Measurements from ENCODE around the gene KIF26B.

The KIF26B gene

DNA sequence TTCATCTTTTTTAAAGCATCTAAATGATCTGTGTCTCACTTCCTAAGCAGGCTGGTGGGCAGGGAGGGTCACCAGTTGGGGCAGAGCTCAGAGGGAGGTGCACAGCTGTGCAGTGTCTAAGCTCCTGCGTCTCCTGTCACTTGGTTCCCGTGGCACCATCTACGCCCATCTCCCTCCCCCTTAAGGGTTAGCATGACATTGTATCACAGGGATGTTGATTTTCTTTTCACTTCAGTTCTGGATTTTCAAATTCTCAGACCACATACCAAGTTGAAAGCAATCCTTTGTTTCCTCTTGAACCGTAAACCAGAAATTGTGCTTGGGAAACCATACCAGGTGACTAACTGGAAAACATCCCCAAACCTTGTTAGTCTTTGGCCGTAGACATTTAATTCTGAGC, 187.0 kb downstream of the KIF26B start:
- H3K79me2 ChIP-seq (ENCODE audit: low read length) = no peaks in the 10 kb centered on the region
- TF ChIP-seq EZH2phosphoT487 (IDR thresholded peaks at IDR 0.05; ENCODE audit: low read depth) = no peak
- TF ChIP-seq, protein P1, sequence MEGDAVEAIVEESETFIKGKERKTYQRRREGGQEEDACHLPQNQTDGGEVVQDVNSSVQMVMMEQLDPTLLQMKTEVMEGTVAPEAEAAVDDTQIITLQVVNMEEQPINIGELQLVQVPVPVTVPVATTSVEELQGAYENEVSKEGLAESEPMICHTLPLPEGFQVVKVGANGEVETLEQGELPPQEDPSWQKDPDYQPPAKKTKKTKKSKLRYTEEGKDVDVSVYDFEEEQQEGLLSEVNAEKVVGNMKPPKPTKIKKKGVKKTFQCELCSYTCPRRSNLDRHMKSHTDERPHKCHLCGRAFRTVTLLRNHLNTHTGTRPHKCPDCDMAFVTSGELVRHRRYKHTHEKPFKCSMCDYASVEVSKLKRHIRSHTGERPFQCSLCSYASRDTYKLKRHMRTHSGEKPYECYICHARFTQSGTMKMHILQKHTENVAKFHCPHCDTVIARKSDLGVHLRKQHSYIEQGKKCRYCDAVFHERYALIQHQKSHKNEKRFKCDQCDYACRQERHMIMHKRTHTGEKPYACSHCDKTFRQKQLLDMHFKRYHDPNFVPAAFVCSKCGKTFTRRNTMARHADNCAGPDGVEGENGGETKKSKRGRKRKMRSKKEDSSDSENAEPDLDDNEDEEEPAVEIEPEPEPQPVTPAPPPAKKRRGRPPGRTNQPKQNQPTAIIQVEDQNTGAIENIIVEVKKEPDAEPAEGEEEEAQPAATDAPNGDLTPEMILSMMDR (IDR thresholded peaks at IDR 0.05; ENCODE audit: low read depth, low read length) = no peak
- no peak overlapping the region for H3K4me2 ChIP-seq (ENCODE audit: low read length)
- H3K27ac ChIP-seq (ENCODE audit: low read length) = no peak overlapping the region
- 0 out of 2 replicates have a peak, but pooled peaks cover 2% of the 10 kb centered on the region for H3K9me3 ChIP-seq (ENCODE audit: insufficient read depth, low read length)
- H3K4me1 ChIP-seq (ENCODE audit: low read length) = peaks cover 4% of the 10 kb centered on the region; the same call in 1 of the 2 replicates
- peaks cover 6% of the 10 kb centered on the region for H3K27me3 ChIP-seq (ENCODE audit: low read depth, low read length)
- H2AFZ ChIP-seq (ENCODE audit: low read depth, low read length) = no peak overlapping the region
- no peaks in the 10 kb centered on the region for H3K36me3 ChIP-seq (replicated peaks; ENCODE audit: low read depth, low read length)
- no peak overlapping the region for H3K9ac ChIP-seq (ENCODE audit: low read length)
- no peak overlapping the region for H3K4me3 ChIP-seq (ENCODE audit: low read length)
- H4K20me1 ChIP-seq (ENCODE audit: insufficient read depth, low read length) = no peaks in the 10 kb centered on the region

DNA sequence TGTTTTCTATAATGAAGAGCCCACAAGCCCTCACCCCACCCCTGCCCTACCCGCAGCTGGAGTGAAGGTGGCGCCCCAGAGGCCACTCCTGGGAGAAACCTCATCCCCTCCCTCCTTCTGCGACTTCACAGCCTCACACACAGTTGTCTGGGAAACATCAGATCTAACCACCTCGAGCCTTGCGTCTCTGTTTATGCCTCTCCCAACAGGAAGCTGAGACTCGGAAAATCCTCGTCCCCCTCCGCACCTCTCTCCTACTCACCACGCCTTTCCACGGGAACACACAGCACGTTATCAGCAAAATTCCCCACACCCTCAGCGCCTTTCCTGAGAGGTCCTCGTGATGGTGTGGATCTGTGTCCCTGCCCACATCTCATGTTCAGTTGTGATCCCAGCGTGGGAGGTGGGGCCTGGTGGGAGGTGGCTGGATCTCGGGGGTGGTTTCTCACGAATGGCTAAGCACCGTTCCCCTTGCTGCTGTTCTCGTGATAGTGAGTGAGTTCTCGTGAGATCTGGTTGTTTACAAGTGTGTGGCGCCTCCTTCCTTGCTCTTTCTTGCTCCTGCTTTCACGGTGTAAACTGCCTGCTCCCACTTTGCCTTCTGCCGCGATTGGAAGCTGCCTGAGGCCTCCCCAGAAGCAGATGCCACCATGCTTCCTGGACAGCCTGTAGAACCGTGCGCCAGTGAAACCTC, 190.6 kb downstream of the KIF26B start:
- Histone ChIP-seq H3K4me2 (ENCODE audit: low read length) (no peak overlapping the region), H3K27ac (ENCODE audit: low read length) (no peak overlapping the region), H2AFZ (ENCODE audit: low read depth, low read length) (no peak overlapping the region), H3K9me3 (ENCODE audit: insufficient read depth, low read length) (0 out of 2 replicates have a peak, but pooled peaks cover 3% of the 10 kb centered on the region), H4K20me1 (ENCODE audit: insufficient read depth, low read length) (no peaks in the 10 kb centered on the region), H3K9ac (ENCODE audit: low read length) (no peak overlapping the region), H3K27me3 (ENCODE audit: low read depth, low read length) (peaks cover 36% of the 10 kb centered on the region), H3K4me1 (ENCODE audit: low read length) (no peaks in the 10 kb centered on the region), H3K36me3 (replicated peaks; ENCODE audit: low read depth, low read length) (no peaks in the 10 kb centered on the region), H3K79me2 (ENCODE audit: low read length) (no peaks in the 10 kb centered on the region), H3K4me3 (ENCODE audit: low read length) (no peak overlapping the region)
- TF ChIP-seq, protein P1 (IDR thresholded peaks at IDR 0.05; ENCODE audit: low read depth, low read length) = no peak
- TF ChIP-seq EZH2phosphoT487 (IDR thresholded peaks at IDR 0.05; ENCODE audit: low read depth) = no peak

DNA sequence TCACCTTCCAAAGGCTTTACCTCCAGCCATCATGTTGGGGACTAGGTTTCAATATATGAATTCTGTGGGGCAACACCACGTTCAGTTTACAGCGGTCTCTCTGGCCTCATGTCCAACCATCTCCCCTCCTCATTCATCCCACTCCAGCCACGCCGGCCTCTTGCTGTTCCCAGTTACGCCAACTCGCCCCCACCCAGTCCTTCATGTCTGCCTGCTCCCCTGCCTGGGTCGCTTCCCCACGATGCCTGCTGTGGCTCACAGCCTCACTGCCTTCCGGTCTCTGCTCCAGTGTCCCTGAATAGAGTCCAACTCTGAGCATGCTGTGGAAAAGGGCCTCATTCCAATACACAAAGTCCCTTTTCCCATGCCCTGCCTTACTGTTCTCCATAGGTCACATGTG, 193.8 kb downstream of the KIF26B start:
- no peak for TF ChIP-seq EZH2phosphoT487 (IDR thresholded peaks at IDR 0.05; ENCODE audit: low read depth)
- TF ChIP-seq, protein P1 (IDR thresholded peaks at IDR 0.05; ENCODE audit: low read depth, low read length) = no peak
- no peaks in the 10 kb centered on the region for H4K20me1 ChIP-seq (ENCODE audit: insufficient read depth, low read length)

DNA sequence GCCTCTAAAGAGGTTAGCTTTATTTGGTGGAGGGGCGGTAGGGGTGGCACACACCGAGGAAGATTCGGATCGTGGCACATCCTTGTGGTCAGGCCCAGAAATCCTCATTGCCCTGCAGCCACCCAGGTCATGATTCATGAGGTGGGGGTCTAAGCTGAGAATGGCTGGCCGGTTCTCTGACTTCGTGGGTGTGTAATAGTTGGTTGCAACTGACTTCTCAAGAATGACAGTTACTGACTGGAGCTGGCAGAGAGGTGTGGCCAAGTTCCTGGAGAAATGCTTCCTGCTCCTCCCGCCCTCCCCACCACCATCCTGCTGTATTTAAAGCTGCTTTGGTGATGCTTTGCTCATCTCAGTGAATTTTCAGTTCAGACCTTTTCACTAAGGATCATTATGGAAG, 198.6 kb downstream of the KIF26B start:
- no peak overlapping the region for H3K27ac ChIP-seq (ENCODE audit: low read length)

More for the DNA sequence above, 193.8 kb downstream of the KIF26B start:
- Histone ChIP-seq H3K9ac (ENCODE audit: low read length) (no peak overlapping the region), H3K36me3 (replicated peaks; ENCODE audit: low read depth, low read length) (no peaks in the 10 kb centered on the region), H3K4me2 (ENCODE audit: low read length) (no peak overlapping the region), H3K27me3 (ENCODE audit: low read depth, low read length) (peaks cover 62% of the 10 kb centered on the region), H3K79me2 (ENCODE audit: low read length) (no peaks in the 10 kb centered on the region), H2AFZ (ENCODE audit: low read depth, low read length) (no peak overlapping the region), H3K4me1 (ENCODE audit: low read length) (no peaks in the 10 kb centered on the region), H3K9me3 (ENCODE audit: insufficient read depth, low read length) (0 out of 2 replicates have a peak, but pooled peaks cover 3% of the 10 kb centered on the region), H3K27ac (ENCODE audit: low read length) (no peak overlapping the region), H3K4me3 (ENCODE audit: low read length) (no peak overlapping the region)

More for the DNA sequence above, 198.6 kb downstream of the KIF26B start:
- peaks cover 39% of the 10 kb centered on the region for H3K27me3 ChIP-seq (ENCODE audit: low read depth, low read length)
- TF ChIP-seq, protein P1 (IDR thresholded peaks at IDR 0.05; ENCODE audit: low read depth, low read length) = no peak
- no peak for TF ChIP-seq EZH2phosphoT487 (IDR thresholded peaks at IDR 0.05; ENCODE audit: low read depth)
- H3K4me1 ChIP-seq (ENCODE audit: low read length) = no peaks in the 10 kb centered on the region
- no peak overlapping the region for H3K4me3 ChIP-seq (ENCODE audit: low read length)
- H3K4me2 ChIP-seq (ENCODE audit: low read length) = no peak overlapping the region
- H3K36me3 ChIP-seq (replicated peaks; ENCODE audit: low read depth, low read length) = no peaks in the 10 kb centered on the region
- H2AFZ ChIP-seq (ENCODE audit: low read depth, low read length) = no peak overlapping the region
- H3K9me3 ChIP-seq (ENCODE audit: insufficient read depth, low read length) = no peaks in the 10 kb centered on the region
- no peaks in the 10 kb centered on the region for H4K20me1 ChIP-seq (ENCODE audit: insufficient read depth, low read length)
- H3K9ac ChIP-seq (ENCODE audit: low read length) = no peak overlapping the region
- no peaks in the 10 kb centered on the region for H3K79me2 ChIP-seq (ENCODE audit: low read length)

Measured in OCI-LY3 (cell line).